Measurements from ENCODE around the gene TMEM267.
A peak's percentile ranks its signal among the peaks of the same experiment; 100 is the strongest.

Gene TMEM267

DNA sequence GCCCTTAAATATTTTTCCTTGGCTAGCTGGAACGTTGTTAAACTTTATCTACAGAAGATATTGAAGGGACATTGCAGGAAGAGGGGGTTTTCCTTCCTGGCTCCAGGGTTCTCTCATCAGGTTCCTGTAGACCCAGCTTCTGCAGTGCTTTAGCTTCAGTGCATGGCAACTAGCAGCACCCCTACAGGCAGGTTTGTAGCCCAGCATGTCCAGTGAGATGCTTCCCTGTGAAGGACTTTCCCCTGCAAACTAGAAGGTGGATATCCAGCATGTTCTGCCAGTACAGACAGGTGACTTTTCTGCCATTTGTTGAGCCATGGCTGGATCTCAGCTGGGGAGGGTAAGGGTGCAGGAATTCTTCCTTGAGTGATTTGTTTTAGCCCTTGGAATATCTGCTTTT is 81.8 kb downstream of the TMEM267 start:
- peak; percentile 18 for DNase-seq

DNA sequence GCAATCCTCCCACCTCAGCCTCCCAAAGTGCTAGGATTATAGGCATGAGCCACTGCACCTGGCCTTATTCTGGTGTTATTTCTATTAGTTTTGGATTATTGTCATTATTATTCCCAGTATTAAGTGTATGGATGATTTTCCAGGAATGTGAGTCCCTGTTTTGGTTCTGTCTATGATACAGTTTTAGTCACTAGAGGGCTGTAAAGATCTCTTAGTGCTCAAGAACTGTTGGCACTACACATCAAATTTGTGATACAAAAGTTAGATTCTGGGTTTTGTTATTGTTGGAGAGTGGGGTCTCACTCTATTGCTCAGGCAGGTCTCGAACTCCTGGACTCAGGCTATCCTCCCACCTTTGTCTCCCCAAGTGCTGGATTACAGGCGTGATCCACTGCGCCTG is 83.6 kb downstream of the TMEM267 start:
- no peak for DNase-seq

DNA sequence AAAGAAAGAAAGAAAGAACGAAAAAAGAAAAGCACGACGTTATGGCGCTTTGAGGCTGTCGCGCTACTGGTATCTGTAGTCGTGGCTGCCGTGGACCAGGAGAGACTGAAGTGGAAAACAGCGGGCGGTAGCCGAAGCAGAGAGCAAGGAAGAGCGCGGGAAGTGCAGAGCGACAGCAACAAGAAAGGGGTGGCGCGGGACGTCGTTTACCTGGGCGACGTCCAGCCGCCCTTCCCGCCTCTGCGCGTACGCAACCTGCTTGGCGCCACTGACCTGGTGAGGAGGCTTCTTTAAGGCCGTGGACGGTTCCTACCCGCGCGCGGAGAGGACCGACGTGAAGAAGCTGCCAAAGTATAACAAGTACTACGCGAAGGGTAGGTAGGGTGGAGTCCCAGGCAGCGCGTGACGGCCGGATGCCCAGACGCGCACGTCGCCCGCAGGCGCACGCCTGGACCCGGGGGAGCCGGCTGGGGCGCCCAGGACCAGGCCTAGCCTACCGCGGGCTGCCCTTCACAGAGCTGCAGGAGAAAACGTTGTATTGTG is 86.8 kb downstream of the TMEM267 start:
- DNase-seq = peak; percentile 91
